ENCODE measurements around the gene RMND1.

RMND1 gene

DNA sequence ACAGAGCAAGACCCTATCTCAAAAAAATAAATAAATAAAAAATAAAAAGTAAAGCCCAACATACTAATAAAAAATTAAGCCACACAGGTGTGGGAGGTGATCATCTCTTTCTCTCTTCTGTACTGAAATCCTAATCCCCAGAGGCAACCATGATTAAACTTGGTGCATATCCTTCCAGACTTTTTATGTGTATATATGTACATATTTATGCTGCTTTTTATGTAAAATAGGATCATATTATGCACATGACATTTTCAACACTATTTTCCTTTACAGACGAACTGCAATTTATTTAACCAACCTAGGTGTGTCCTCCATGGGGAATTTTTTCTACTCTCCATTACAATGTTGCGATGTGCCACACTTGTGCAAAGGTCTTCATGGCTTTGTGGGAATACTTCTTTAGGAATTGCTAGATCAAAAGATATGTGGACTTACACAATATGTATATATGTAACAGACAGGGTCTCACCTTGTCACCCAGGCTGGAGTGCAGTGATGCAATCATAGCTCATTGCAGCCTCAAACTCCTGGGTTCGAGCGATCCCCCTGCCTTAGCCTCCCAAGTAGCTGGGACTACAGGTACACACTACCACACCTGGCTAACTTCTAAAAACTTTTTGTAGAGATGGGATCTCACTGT is 23.7 kb downstream of the RMND1 start:
- no peak for DNase-seq (ENCODE audit: low spot score in 2 of 2)
- Histone ChIP-seq H3K4me1 (peaks cover 6% of the 10 kb centered on the region; the same call in 1 of the 2 replicates), H3K4me3 (no peak overlapping the region), H3K9me3 (no peaks in the 10 kb centered on the region), H3K36me3 (replicated peaks) (peaks cover 64% of the 10 kb centered on the region), H3K27me3 (ENCODE audit: low read depth) (no peaks in the 10 kb centered on the region)
- in situ Hi-C loops (cut with MboI; ENCODE audit: low sequenced_read_pairs): loop anchor here (25.0 kb wide), 1 partner anchor 834 kb away; no protein-coding TSS in a partner anchor

GRCh38 chr6:151425561-151425960 is 26.4 kb downstream of the RMND1 start:
- Histone ChIP-seq H3K27me3 (ENCODE audit: low read depth) (no peaks in the 10 kb centered on the region), H3K4me1 (no peaks in the 10 kb centered on the region), H3K9me3 (no peaks in the 10 kb centered on the region), H3K4me3 (no peak overlapping the region), H3K36me3 (replicated peaks) (peaks cover 55% of the 10 kb centered on the region)
- DNase-seq (ENCODE audit: low spot score in 2 of 2): no peak
- in situ Hi-C loops (cut with MboI; ENCODE audit: low sequenced_read_pairs): loop anchor here (25.0 kb wide), 1 partner anchor 837 kb away; no protein-coding TSS in a partner anchor

- Histone ChIP-seq H3K27me3 (ENCODE audit: low read depth) (no peaks in the 10 kb centered on the region), H3K36me3 (replicated peaks) (peaks cover 51% of the 10 kb centered on the region), H3K4me3 (no peak overlapping the region), H3K9me3 (no peaks in the 10 kb centered on the region), H3K4me1 (no peaks in the 10 kb centered on the region)
- in situ Hi-C loops (cut with MboI; ENCODE audit: low sequenced_read_pairs): no loop called here
- DNase-seq (ENCODE audit: low spot score in 2 of 2): no peak
Measured at GRCh38 chr6:151422981-151423380, 28.9 kb downstream of the RMND1 start.

DNA sequence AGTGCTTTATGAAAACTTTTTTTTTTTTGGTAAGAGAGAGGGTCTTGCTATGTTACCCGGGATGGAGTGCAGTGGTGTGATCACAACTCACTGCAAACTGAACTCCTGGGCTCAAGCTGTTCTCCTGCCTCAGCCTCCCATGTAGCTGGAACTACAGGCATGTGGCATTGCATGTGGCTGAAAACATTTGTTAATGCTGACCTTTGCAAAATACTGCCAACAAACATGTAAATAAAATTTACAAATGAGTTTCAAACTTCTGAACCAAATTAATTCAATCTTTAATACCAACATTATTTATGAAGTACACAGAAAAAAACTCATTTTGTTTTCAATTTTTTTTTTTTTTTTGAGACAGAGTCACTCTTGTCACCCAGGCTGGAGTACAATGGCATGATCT is 34.4 kb downstream of the RMND1 start:
- in situ Hi-C loops (cut with MboI; ENCODE audit: low sequenced_read_pairs): no loop called here
- H3K36me3 ChIP-seq (replicated peaks): peaks cover 54% of the 10 kb centered on the region
- H3K27me3 ChIP-seq (ENCODE audit: low read depth): no peaks in the 10 kb centered on the region
- H3K9me3 ChIP-seq: no peaks in the 10 kb centered on the region
- H3K4me3 ChIP-seq: no peak overlapping the region
- DNase-seq (ENCODE audit: low spot score in 2 of 2): no peak
- H3K4me1 ChIP-seq: no peaks in the 10 kb centered on the region

DNA sequence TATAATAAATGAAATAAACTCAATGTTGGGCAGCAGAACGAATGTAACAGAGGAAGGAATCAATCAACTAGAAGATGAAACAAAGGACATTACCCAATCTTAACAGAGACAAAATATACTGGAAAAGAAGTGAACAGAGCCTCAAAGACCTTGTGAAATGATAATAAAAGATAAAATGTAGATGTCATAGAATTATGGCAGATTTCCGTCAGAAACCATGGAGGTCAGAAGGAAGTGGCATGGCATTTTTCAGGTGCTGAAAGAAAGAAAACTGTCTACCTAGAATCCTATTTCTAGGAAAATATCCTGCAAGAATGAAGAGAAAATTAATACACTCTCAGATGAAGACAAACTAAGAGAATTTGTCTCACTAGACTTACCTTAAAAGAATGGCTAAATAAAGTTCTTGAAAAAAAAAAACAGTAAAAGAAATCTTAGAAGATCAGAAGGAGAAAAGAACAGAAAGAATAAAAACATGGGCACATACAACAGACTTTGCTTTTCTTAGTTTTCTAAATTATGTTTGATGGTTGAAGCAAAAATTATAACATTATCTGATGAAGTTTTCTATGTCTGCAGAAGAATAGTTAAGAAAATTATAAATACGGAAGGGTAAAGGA is 37.2 kb downstream of the RMND1 start:
- in situ Hi-C loops (cut with MboI; ENCODE audit: low sequenced_read_pairs): no loop called here
- no peaks in the 10 kb centered on the region for H3K27me3 ChIP-seq (ENCODE audit: low read depth)
- no peak overlapping the region for H3K4me3 ChIP-seq
- peaks cover 58% of the 10 kb centered on the region for H3K36me3 ChIP-seq (replicated peaks)
- DNase-seq (ENCODE audit: low spot score in 2 of 2): no peak
- H3K4me1 ChIP-seq: no peaks in the 10 kb centered on the region
- H3K9me3 ChIP-seq: no peaks in the 10 kb centered on the region

- peaks cover 56% of the 10 kb centered on the region for H3K36me3 ChIP-seq (replicated peaks)
- no peak overlapping the region for H3K4me3 ChIP-seq
- no peaks in the 10 kb centered on the region for H3K27me3 ChIP-seq (ENCODE audit: low read depth)
- no peaks in the 10 kb centered on the region for H3K9me3 ChIP-seq
- H3K4me1 ChIP-seq: no peaks in the 10 kb centered on the region
- in situ Hi-C loops (cut with MboI; ENCODE audit: low sequenced_read_pairs): no loop called here
- no peak for DNase-seq (ENCODE audit: low spot score in 2 of 2)
Measured at GRCh38 chr6:151413372-151414145, 38.4 kb downstream of the RMND1 start.

GRCh38 chr6:151412909-151413308 is 39.0 kb downstream of the RMND1 start:
- no peaks in the 10 kb centered on the region for H3K9me3 ChIP-seq
- H3K4me3 ChIP-seq: no peak overlapping the region
- in situ Hi-C loops (cut with MboI; ENCODE audit: low sequenced_read_pairs): no loop called here
- H3K27me3 ChIP-seq (ENCODE audit: low read depth): no peaks in the 10 kb centered on the region
- DNase-seq (ENCODE audit: low spot score in 2 of 2): no peak
- H3K36me3 ChIP-seq (replicated peaks): peaks cover 58% of the 10 kb centered on the region
- H3K4me1 ChIP-seq: no peaks in the 10 kb centered on the region

- in situ Hi-C loops (cut with MboI; ENCODE audit: low sequenced_read_pairs): no loop called here
- Histone ChIP-seq H3K9me3 (no peaks in the 10 kb centered on the region), H3K27me3 (ENCODE audit: low read depth) (no peaks in the 10 kb centered on the region), H3K4me1 (no peaks in the 10 kb centered on the region), H3K4me3 (no peak overlapping the region), H3K36me3 (replicated peaks) (peaks cover 59% of the 10 kb centered on the region)
- no peak for DNase-seq (ENCODE audit: low spot score in 2 of 2)
Measured at GRCh38 chr6:151409679-151410078, 42.2 kb downstream of the RMND1 start.

DNA sequence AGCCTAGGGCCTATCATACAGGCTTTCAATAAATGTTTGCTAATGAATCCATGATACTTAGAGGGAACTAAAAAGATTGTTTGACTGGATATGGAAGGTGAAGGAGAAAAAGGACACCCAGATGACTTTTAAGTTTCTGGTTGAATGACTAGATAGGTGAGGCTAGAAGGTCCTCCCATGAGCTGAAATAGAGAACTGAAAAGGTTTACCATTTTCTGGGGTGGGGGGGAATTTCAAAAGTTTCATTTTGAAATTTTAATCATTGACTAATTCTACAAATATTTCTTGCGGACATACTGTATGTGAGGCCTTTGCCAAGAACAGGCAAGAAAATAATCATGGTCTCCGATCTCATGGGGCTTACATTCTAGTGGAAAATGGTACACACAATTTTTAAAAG is 42.7 kb downstream of the RMND1 start:
- Histone ChIP-seq H3K4me3 (no peak overlapping the region), H3K9me3 (no peaks in the 10 kb centered on the region), H3K36me3 (replicated peaks) (peaks cover 59% of the 10 kb centered on the region), H3K27me3 (ENCODE audit: low read depth) (no peaks in the 10 kb centered on the region), H3K4me1 (no peaks in the 10 kb centered on the region)
- no peak for DNase-seq (ENCODE audit: low spot score in 2 of 2)
- in situ Hi-C loops (cut with MboI; ENCODE audit: low sequenced_read_pairs): no loop called here

DNA sequence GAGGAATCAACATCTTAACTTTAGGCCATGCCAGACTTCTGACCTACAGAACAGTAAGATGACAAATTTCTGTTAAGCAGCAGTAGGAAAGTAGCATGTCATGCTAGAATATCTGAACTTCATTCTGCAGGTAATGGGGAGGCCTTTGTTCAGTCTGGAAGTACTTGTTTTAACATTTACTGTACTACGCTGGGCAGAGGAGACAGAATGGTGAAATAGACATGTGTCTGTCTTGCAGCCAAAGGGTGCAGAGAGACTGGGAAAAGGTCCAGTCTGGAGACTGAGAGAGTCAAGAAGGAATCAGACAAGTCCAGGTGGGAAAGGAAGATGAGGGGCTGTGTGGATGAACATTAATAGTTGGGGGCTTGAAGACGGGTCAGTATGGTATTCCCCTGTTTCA is 43.1 kb downstream of the RMND1 start:
- Histone ChIP-seq H3K27me3 (ENCODE audit: low read depth) (no peaks in the 10 kb centered on the region), H3K4me3 (no peak overlapping the region), H3K36me3 (replicated peaks) (peaks cover 58% of the 10 kb centered on the region), H3K9me3 (no peaks in the 10 kb centered on the region), H3K4me1 (no peaks in the 10 kb centered on the region)
- in situ Hi-C loops (cut with MboI; ENCODE audit: low sequenced_read_pairs): no loop called here
- no peak for DNase-seq (ENCODE audit: low spot score in 2 of 2)

DNA sequence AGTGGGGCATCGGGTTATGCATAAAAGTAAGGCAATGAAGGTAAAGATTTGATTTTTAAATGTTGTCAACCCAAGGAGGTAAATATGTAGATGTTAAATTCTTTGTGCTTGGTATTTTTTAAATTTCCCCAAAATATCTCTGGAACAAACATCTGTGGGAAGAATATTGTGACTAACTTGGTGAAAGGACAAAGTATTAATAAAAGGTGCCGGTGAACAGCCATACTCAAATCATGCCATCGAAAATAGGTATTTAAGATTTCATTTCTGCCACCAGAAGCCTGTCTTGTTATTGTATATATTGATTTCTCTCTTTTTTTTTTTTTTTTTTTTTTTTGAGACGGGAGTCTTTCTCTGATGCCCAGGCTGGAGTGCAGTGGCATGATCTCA is 48.0 kb downstream of the RMND1 start:
- Histone ChIP-seq H3K4me1 (peaks cover 3% of the 10 kb centered on the region; the same call in 1 of the 2 replicates), H3K4me3 (no peak overlapping the region), H3K9me3 (no peaks in the 10 kb centered on the region), H3K36me3 (replicated peaks) (peaks cover 50% of the 10 kb centered on the region), H3K27me3 (ENCODE audit: low read depth) (no peaks in the 10 kb centered on the region)
- in situ Hi-C loops (cut with MboI; ENCODE audit: low sequenced_read_pairs): no loop called here
- DNase-seq (ENCODE audit: low spot score in 2 of 2): no peak

DNA sequence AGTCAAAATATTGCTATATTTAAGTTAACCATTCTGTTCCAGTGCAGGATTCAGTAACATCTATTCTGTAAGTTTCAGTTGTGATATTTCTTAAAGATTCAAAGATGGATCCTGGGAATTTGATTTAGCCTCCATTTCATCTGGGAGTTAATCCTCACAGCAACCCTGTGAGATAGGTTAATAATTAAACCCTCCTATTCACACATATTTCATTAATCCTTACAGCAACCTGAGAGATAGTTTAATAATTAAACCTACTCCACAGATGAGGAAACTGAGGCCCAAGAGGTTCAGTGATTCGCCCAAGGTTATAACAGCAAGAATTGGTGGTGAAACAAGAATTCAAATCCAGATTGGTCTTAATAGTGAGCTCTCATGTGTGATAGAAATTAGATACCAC is 49.7 kb downstream of the RMND1 start:
- no peaks in the 10 kb centered on the region for H3K27me3 ChIP-seq (ENCODE audit: low read depth)
- no peak for DNase-seq (ENCODE audit: low spot score in 2 of 2)
- H3K9me3 ChIP-seq: no peaks in the 10 kb centered on the region
- peaks cover 3% of the 10 kb centered on the region; the same call in 1 of the 2 replicates for H3K4me1 ChIP-seq
- no peak overlapping the region for H3K4me3 ChIP-seq
- peaks cover 57% of the 10 kb centered on the region for H3K36me3 ChIP-seq (replicated peaks)
- in situ Hi-C loops (cut with MboI; ENCODE audit: low sequenced_read_pairs): no loop called here

DNA sequence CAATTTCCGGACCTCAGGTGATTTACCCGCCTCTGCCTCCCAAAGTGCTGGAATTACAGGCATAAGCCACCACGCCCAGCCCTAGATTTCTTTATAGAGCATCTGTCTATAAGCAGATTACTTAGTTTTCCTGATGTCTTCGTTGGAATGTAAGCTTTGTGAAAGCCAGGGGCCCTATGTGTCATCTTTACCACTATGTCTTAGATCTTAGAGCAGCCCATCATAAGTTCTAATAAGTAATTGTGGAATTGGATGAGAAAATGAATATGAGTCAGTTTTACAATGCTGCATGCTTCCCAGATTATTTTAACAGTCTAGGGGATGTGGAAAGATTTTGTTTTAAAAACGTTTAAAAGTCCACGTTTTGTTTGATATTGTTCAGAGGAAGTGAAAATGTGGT is 51.5 kb downstream of the RMND1 start:
- H3K4me3 ChIP-seq: no peak overlapping the region
- in situ Hi-C loops (cut with MboI; ENCODE audit: low sequenced_read_pairs): no loop called here
- no peaks in the 10 kb centered on the region for H3K9me3 ChIP-seq
- no peak for DNase-seq (ENCODE audit: low spot score in 2 of 2)
- peaks cover 3% of the 10 kb centered on the region; the same call in 1 of the 2 replicates for H3K4me1 ChIP-seq
- peaks cover 55% of the 10 kb centered on the region for H3K36me3 ChIP-seq (replicated peaks)
- no peaks in the 10 kb centered on the region for H3K27me3 ChIP-seq (ENCODE audit: low read depth)

- H3K36me3 ChIP-seq (replicated peaks): peaks cover 49% of the 10 kb centered on the region
- in situ Hi-C loops (cut with MboI; ENCODE audit: low sequenced_read_pairs): no loop called here
- no peak overlapping the region for H3K4me3 ChIP-seq
- no peaks in the 10 kb centered on the region for H3K9me3 ChIP-seq
- peaks cover 10% of the 10 kb centered on the region for H3K4me1 ChIP-seq
- no peak for DNase-seq (ENCODE audit: low spot score in 2 of 2)
- no peaks in the 10 kb centered on the region for H3K27me3 ChIP-seq (ENCODE audit: low read depth)
Measured at GRCh38 chr6:151399679-151400078, 52.2 kb downstream of the RMND1 start.

All from HAP-1 (cell line).